ENCODE results near the gene REV3L.

REV3L gene

DNA sequence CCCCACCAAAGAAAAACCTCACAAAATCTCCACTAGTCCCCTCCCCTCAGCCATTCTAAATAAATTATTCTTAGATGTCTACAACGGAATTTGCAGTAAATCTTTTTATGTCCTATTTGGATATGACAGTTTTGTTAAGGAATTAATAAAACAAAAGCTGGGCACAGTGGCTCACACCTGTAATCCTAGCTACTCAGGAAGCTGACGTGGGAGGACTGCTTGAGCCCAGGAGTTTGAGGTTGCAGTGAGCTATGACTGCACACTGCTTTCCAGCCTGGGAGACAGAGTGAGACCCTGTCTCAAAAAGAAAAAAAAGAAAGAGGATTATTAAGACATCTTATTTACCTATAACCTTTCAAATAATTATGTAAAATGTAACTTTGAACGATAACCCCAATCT, 230.3 kb downstream of the REV3L start:
- no peak for DNase-seq

DNA sequence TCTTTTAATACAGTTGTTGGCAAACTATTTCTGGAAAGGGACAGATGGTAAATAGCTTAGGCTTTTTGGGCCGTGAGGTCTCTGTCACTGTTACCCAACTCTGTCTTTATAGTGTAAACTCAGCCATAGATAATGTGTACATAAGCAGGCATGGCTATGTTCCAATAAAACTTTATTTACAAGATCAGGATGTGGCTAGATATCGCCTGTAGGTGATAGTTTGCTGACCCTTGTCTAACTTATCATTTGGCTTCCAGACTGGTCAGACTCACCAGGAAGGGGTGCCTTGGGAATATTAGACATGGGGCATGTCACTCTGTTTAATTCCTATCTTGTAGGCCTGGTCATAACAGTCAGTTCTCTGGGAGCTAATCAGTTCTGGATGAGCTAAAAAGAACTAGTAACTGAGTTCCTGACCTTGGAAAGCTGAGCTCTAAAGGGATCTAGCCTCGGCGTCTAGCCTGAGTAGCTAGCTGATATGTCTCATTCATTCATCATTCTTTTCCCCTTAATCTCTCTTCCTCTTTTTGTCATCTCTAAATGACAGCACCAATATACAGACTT, 232.1 kb downstream of the REV3L start:
- peak; percentile 51 for DNase-seq
